MCF 10A (cell line): ENCODE measurements around the gene FAXC. TPM values are rescaled to one million over a fixed set of nuclear protein-coding genes. Genes with fewer than 3 reads are reported as not detected.

Experiments used
- BruUV-seq: library from RNA; stranded (reverse); fragments of 400-500 nt; replicated peaks from 2 replicates; lab custom pipeline; 2021; lab: Mats Ljungman, UMichigan
- CTCF ChIA-PET: fragments of 300-600 bp; sonication (Branson Sonifier 250); formaldehyde crosslinking; extraction: SDS; loops from one replicate; lab custom pipeline; 2021; ENCODE audit warnings: antibody characterized with exemption, inconsistent platforms; lab: Yijun Ruan, JAX
- POLR2A ChIA-PET: fragments of 300-600, 350-650 bp; sonication (Branson Sonifier 250); formaldehyde crosslinking; extraction: SDS; loops from one replicate; lab custom pipeline; 2020; ENCODE audit warnings: antibody characterized with exemption, inconsistent platforms; lab: Yijun Ruan, JAX
- DNase-seq: peaks from one replicate; pipeline ENCODE4 v3.0.0-alpha.2; 2018; ENCODE audit not compliant: unreplicated experiment
- H3K27ac Mint-ChIP-seq: one replicate; pipeline ENCODE4 v1.8.0; 2022; ENCODE audit warnings: mild to moderate bottlenecking, low read depth, mixed read lengths; ENCODE audit not compliant: unreplicated experiment
- H3K27me3 Mint-ChIP-seq: one replicate; pipeline ENCODE4 v1.8.0; 2022; ENCODE audit warnings: mixed read lengths; ENCODE audit not compliant: insufficient read depth, unreplicated experiment
- H3K36me3 Mint-ChIP-seq: one replicate; pipeline ENCODE4 v1.8.0; 2022; ENCODE audit warnings: mild to moderate bottlenecking, moderate library complexity, mixed read lengths; ENCODE audit not compliant: insufficient read depth, unreplicated experiment
- H3K4me1 Mint-ChIP-seq: one replicate; pipeline ENCODE4 v1.8.0; 2022; ENCODE audit warnings: mixed read lengths; ENCODE audit not compliant: insufficient read depth, unreplicated experiment
- H3K4me3 Mint-ChIP-seq: one replicate; pipeline ENCODE4 v1.8.0; 2022; ENCODE audit warnings: mild to moderate bottlenecking, moderate library complexity, mixed read lengths; ENCODE audit not compliant: unreplicated experiment
- H3K9me3 Mint-ChIP-seq: one replicate; pipeline ENCODE4 v1.8.0; 2022; ENCODE audit warnings: mixed read lengths; ENCODE audit not compliant: unreplicated experiment
- CTCF ChIP-seq: fragments of 200-600 bp; IDR thresholded peaks from one replicate; pipeline ENCODE4 v1.8.0; 2022; ENCODE audit warnings: antibody characterized with exemption, mild to moderate bottlenecking; ENCODE audit not compliant: unreplicated experiment
- intact Hi-C: fragments of 100-400 bp; cut with micrococcal nuclease; formaldehyde crosslinking; loops from 2 replicates; pipeline ENCODE4 v1.14.1; 2022
- total RNA-seq: library from RNA; stranded (reverse); gene quantifications from 2 replicates; pipeline ENCODE4 v1.2.3, GENCODE V29; 2022

Gene FAXC
- total RNA-seq, 1 experiment from 2014 or later: 2.3 TPM

DNA sequence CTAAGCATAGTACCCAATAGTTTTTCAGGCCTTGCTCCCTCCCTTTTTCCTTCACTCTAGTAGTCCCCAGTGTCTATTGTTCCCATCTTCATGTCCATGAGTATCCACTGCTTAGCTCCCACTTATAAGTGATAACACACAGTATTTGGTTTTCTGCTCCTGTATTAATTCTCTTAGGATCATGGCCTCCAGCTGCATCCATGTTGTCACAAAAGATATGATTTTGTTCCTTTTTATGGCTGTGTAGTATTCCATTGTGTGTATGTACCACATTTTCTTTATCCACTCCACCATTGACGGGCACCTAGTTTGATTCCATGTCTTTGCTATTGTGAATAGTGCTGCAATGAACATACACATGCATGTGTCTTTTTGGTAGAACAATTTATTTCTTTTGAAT is 102.9 kb downstream of the FAXC start:
- Mint-ChIP-seq H3K36me3 (no peaks in the 10 kb centered on the region), H3K9me3 (no peaks in the 10 kb centered on the region), H3K4me3 (no peak overlapping the region), H3K27ac (no peak overlapping the region), H3K4me1 (no peaks in the 10 kb centered on the region), H3K27me3 (peaks cover 80% of the 10 kb centered on the region)
- DNase-seq: no peak
- no peak for TF ChIP-seq CTCF
- CTCF ChIA-PET: no interaction called here
- POLR2A ChIA-PET: no interaction called here
- BruUV-seq: no TSS peak
- intact Hi-C loops: no loop called here

GRCh38 chr6:99241905-99242534 is 107.5 kb downstream of the FAXC start:
- H3K4me3 Mint-ChIP-seq: no peak overlapping the region
- no peak overlapping the region for H3K27ac Mint-ChIP-seq
- peaks cover 66% of the 10 kb centered on the region for H3K27me3 Mint-ChIP-seq
- CTCF ChIA-PET: interaction anchor here (0.5 to 5.0 kb wide), 41 partner anchors 8 to 1454 kb away, joined by 3 to 72 read pairs (median 4); no protein-coding TSS in a partner anchor
- no peaks in the 10 kb centered on the region for H3K36me3 Mint-ChIP-seq
- intact Hi-C loops: loop anchor here (1.0 kb wide), 1 partner anchor 90 kb away; no protein-coding TSS in a partner anchor
- no peaks in the 10 kb centered on the region for H3K4me1 Mint-ChIP-seq
- POLR2A ChIA-PET: interaction anchor here (0.7 kb wide), 1 partner anchor 94 kb away, joined by 3 read pairs; no protein-coding TSS in a partner anchor
- BruUV-seq: no TSS peak
- peak; percentile 57 for TF ChIP-seq CTCF
- no peaks in the 10 kb centered on the region for H3K9me3 Mint-ChIP-seq
- peak; percentile 42 for DNase-seq

GRCh38 chr6:99236010-99236409 is 113.5 kb downstream of the FAXC start:
- no peak for TF ChIP-seq CTCF
- no TSS peak for BruUV-seq
- Mint-ChIP-seq H3K36me3 (no peaks in the 10 kb centered on the region), H3K27ac (no peak overlapping the region), H3K4me3 (no peak overlapping the region), H3K27me3 (peaks cover 79% of the 10 kb centered on the region), H3K4me1 (no peaks in the 10 kb centered on the region), H3K9me3 (no peaks in the 10 kb centered on the region)
- no peak for DNase-seq
- POLR2A ChIA-PET: no interaction called here
- CTCF ChIA-PET: interaction anchor here (0.6 to 4.0 kb wide), 3 partner anchors 9 to 1133 kb away, joined by 3 to 14 read pairs (median 4); no protein-coding TSS in a partner anchor
- intact Hi-C loops: no loop called here

GRCh38 chr6:99233219-99233618 is 116.3 kb downstream of the FAXC start:
- intact Hi-C loops: no loop called here
- no peak for TF ChIP-seq CTCF
- H3K27me3 Mint-ChIP-seq: peaks cover 62% of the 10 kb centered on the region
- H3K27ac Mint-ChIP-seq: no peak overlapping the region
- H3K4me1 Mint-ChIP-seq: no peaks in the 10 kb centered on the region
- DNase-seq: no peak
- H3K9me3 Mint-ChIP-seq: no peaks in the 10 kb centered on the region
- no peak overlapping the region for H3K4me3 Mint-ChIP-seq
- no TSS peak for BruUV-seq
- ChIA-PET CTCF (interaction anchor here (1.1 kb wide), 1 partner anchor 8 kb away, joined by 4 read pairs; no protein-coding TSS in a partner anchor), POLR2A (no interaction called here)
- no peaks in the 10 kb centered on the region for H3K36me3 Mint-ChIP-seq
